Posterior vena cava (tissue), 2 donors: Measurements from ENCODE around the gene IL10RB. TPM values are rescaled to one million over a fixed set of nuclear protein-coding genes. Genes with fewer than 3 reads are reported as not detected.

Source experiments
- DNase-seq: peaks from one replicate; pipeline ENCODE4 v3.0.0-alpha.2; 2020; ENCODE audit warnings: low spot score
- intact Hi-C, 2 donors: fragments of 100-400 bp; cut with DNase I; formaldehyde crosslinking; loops; one replicate each; pipeline versions ENCODE4 v1.14.1 to v1.14.2; 2022 to 2023
- total RNA-seq, 2 donors: library from RNA; stranded (reverse); fragmentation: NEBNext Ultra II Directional; extraction: Animal tissue kit (Norgen Biotek cat#: 25700); gene quantifications; one replicate each; pipeline ENCODE4 v1.2.1, GENCODE V29; 2021
- donor health status: DM: yes; HTN: yes; CAD: no.
- donor health status: DM: yes; HTN: yes; CAD: no.

The IL10RB gene
- total RNA-seq, 2 donors from 2014 or later = 19.8 to 22.4 TPM

DNA sequence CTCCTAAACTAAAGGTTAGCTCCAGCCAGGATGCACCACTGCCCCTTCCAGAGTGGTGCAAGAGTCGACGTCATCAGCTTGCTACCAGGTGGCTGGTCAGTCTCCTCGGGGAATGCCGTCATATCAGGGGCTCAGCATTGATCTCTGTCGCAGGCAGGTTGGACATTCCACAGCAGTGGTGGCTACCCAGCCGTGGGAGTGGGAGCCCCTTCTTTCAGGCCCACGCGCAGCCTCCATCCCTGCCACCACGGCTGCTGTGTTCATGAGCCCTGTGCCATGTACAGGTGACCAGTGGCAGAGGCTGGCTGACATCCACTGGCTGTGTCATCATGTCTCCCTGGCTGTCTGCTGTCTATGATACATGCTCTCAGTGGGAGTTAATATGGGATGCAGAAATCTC lies 25.5 kb downstream of the IL10RB start:
- DNase-seq = no peak
- intact Hi-C loops = no loop called here

GRCh38 chr21:33292724-33293123 lies 26.6 kb downstream of the IL10RB start:
- intact Hi-C loops = no loop called here
- DNase-seq = no peak

GRCh38 chr21:33293136-33293535 lies 27.0 kb downstream of the IL10RB start:
- intact Hi-C loops = no loop called here

GRCh38 chr21:33293811-33294216 lies 27.6 kb downstream of the IL10RB start:
- DNase-seq = no peak
- intact Hi-C loops = no loop called here

More at GRCh38 chr21:33293136-33293535, 27.0 kb downstream of the IL10RB start:
- no peak for DNase-seq

- no peak for DNase-seq
- intact Hi-C loops = no loop called here
Observed at GRCh38 chr21:33296156-33296555, 30.0 kb downstream of the IL10RB start.

DNA sequence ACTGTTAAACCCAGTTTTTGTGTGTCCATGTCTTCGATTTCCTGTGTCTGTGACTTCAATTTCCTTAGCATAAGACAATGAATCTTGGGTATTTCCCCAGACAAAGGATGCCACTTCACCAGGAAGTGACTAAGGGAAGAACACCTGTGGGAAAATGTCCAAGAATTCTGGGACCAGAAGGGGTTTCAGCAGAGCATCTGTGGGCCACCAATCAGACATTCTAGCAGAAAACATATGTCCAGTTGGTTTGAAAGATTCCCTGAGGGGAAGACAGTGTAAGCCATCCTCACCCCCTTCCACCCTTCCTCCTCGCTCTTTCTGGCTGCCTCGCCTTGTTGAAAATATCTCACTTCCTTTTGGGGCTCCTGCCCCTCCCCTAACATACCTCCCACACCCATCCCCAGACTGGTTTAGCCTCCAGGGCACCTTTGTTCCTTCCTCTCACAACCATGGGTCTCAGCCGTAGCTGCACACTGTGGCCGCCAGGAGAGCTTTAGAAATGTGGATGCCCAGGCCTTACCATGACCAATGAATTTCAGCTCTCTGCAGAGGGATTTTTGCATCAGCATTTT lies 33.1 kb downstream of the IL10RB start:
- no peak for DNase-seq
- intact Hi-C loops = no loop called here

GRCh38 chr21:33300701-33301631 lies 34.8 kb downstream of the IL10RB start:
- DNase-seq = no peak
- intact Hi-C loops = no loop called here

- no peak for DNase-seq
- intact Hi-C loops = no loop called here
Observed at GRCh38 chr21:33301632-33302002, 35.5 kb downstream of the IL10RB start.

- DNase-seq = no peak
- intact Hi-C loops = no loop called here
Observed at GRCh38 chr21:33302055-33302454, 35.9 kb downstream of the IL10RB start.

- intact Hi-C loops = no loop called here
- no peak for DNase-seq
Observed at GRCh38 chr21:33302796-33303195, 36.6 kb downstream of the IL10RB start.

DNA sequence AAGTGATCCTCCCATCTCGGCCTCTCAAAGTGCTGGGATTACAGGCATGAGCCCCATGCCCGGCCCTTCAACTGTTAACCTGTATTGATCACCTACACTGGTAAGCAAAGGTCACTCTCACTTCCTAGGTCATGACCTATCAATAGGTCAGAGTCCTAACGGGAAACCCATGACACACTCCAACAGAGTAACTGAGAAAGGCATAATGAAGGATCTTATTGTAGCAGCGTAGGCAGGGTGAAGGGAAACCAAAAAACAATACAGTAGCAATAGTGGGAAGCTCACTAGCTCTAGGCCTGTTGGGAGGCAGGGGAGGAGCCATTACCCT lies 39.1 kb downstream of the IL10RB start:
- intact Hi-C loops = no loop called here
- DNase-seq = no peak

DNA sequence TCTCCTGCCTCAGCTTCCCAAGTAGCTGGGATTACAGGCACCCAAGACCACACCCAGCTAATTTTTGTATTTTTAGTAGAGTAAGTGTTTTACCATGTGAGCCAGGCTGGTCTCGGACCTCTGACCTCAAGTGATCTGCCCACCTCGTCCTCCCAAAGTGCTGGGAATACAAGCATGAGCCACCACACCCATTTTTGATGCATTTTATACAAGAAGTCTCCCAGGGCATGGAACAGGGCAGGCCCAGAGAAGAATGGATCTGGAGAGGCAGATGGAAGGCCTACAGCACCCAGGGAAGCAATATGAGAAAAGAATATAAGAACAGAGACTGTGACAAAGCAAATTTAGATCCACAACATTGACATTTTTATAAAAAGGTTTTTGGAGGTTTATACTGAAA lies 39.8 kb downstream of the IL10RB start:
- DNase-seq = no peak
- intact Hi-C loops = no loop called here

DNA sequence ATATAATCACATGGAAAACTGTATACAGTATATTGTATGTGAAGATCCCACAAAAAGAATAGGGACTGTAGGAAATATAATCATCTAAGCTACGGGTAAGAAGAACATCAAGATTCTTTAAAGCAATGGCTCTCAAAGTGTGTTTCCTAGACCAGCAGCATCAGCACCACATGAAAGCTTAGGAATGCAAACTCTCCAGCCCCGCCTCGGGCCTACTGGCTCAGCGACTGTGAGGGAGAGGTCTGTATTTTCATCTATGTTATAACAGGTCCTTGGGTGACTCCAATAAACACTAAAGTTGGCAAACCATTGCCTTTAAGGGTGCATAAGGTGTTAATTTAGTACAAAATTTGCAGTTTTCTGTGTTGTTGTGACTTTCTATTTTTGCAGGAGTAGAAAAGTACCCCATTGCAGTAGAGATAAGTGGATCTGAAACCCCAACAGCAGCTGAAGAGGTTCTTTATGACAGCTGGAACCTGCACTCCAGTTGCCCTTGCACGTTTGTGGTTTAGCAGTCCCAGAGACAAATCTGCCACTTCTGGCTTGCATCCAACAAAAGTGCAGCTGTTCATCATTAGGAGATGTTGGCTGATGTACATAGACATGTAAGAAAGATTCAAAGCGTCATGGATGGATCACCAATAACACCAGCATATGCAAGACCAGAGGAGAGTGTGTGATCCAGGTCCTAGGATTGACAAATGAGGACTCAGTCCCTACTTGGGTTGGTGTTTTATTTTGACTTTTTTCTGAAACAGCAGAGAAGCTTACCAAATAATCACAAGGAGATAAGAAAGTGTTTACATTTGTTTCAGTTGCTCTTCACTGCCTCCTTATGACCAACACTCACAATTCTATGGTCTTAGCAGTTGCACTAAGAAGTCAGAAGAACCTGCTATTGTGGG lies 42.7 kb downstream of the IL10RB start:
- no peak for DNase-seq
- intact Hi-C loops = no loop called here

DNA sequence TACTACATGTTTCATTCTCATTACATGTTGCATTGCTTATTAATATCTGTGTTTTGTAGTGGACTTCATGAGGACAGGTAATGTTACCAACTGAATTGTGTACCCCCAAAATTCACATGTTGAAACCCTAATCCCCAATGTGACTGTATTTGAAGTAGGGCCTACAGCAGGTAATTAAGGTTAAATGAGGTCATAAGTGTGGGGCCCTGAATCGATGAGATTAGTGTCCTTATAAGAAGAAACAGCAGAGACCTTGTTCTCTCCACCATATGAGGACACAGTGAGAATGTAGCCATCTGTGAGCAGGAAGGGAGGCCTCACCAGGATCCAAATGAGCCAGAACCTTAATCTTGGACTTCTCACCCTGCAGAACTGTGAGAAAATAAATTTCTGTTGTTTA lies 43.6 kb downstream of the IL10RB start:
- intact Hi-C loops = no loop called here
- DNase-seq = no peak

GRCh38 chr21:33312121-33312520 lies 46.0 kb downstream of the IL10RB start:
- no peak for DNase-seq
- intact Hi-C loops = no loop called here

DNA sequence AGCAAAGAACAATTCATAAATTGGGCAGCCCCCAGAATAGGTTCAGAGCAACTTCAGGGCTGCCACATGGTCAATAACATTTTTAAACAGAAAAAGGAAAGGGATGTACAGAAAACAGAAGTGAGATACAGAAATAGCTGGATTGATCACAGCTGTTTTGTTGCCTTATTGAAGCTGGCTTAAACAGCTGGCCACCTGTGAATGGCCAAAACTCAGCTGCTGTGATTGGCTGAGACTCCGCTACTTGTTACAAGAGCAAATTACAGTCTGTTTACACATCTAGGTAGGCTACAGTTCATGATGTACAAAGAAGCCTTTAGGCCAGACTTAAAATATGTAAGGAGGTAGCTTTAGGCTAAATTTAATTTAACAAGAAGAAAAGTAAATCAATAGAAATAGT lies 47.0 kb downstream of the IL10RB start:
- no peak for DNase-seq
- intact Hi-C loops = no loop called here

DNA sequence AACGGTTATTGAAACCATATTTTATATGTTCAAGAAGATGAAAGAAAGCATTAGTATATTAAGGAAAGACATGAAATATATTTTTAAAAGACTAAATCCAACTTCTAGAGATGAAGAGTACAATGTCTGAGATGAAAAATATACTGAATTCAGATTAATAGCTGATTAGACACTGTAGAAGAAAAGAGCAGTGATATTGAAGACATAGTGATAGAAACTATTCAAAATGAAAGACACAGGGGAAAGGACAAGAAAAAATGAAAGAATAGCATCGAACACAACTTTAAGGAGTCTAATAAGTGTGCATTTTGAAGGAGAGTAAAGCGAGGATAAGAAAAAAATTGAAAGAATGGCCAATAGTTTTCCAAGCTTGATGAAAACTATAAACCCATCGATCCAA lies 47.4 kb downstream of the IL10RB start:
- no peak for DNase-seq
- intact Hi-C loops = no loop called here

DNA sequence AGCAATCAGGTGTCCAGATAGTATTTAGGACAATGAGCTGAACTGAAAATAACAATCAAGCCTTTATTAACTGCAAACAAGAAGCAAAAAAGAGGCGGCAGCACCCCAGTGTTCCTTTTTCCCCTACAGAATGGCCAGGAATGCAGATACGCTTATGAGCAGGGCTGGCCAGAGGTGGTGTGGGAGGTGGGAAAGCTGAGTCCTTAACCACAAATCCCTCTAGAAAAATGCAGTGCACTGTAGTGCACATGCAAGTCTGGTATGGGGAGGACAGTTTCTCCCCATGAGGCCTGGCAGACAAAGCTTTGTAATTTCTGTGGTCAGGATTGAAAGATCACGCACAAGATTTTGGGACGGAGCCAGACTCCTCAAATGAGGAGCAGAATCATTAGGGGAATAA lies 47.9 kb downstream of the IL10RB start:
- intact Hi-C loops = no loop called here
- no peak for DNase-seq

- intact Hi-C loops = no loop called here
- no peak for DNase-seq
Observed at GRCh38 chr21:33315946-33316710, 50.0 kb downstream of the IL10RB start.
